H9 (cell line): Measurements from ENCODE around the gene PPM1N. TPM values are rescaled to one million over a fixed set of nuclear protein-coding genes. Genes with fewer than 3 reads are reported as not detected.
A peak's percentile ranks its signal among the peaks of the same experiment; 100 is the strongest.

Experiments used
- DNase-seq: peaks from one replicate; pipeline ENCODE4 v3.0.0-alpha.2; 2017
- H2AFZ ChIP-seq: one replicate; pipeline ENCODE4 v1.6.1; 2013; ENCODE audit warnings: mild to moderate bottlenecking, low read length, control low read depth, moderate library complexity
- H2AK5ac ChIP-seq: 2 replicates; pipeline ENCODE4 v1.6.1; 2013; ENCODE audit warnings: low read length, control low read depth, mixed read lengths; ENCODE audit not compliant: insufficient read length
- H2BK120ac ChIP-seq: one replicate; pipeline ENCODE4 v1.6.1; 2013; ENCODE audit warnings: low read depth, mild to moderate bottlenecking, low read length, control low read depth, inconsistent platforms; ENCODE audit not compliant: poor library complexity, severe bottlenecking
- H2BK12ac ChIP-seq: 2 replicates; pipeline ENCODE4 v1.6.1; 2013; ENCODE audit warnings: low read length, control low read depth, mixed read lengths, low read depth; ENCODE audit not compliant: insufficient read length
- H2BK15ac ChIP-seq: 2 replicates; pipeline ENCODE4 v1.6.1; 2013; ENCODE audit warnings: low read depth, low read length, control low read depth
- H2BK20ac ChIP-seq: one replicate; pipeline ENCODE4 v1.6.1; 2013; ENCODE audit warnings: low read depth, mild to moderate bottlenecking, low read length, control low read depth, inconsistent platforms; ENCODE audit not compliant: poor library complexity, severe bottlenecking
- H2BK5ac ChIP-seq: 2 replicates; pipeline ENCODE4 v1.6.1; 2013; ENCODE audit warnings: low read length, control low read depth, mixed read lengths; ENCODE audit not compliant: insufficient read length
- H3K14ac ChIP-seq: 2 replicates; pipeline ENCODE4 v1.6.1; 2013; ENCODE audit warnings: low read length, control low read depth; ENCODE audit not compliant: insufficient read depth
- H3K18ac ChIP-seq: 2 replicates; pipeline ENCODE4 v1.6.1; 2013; ENCODE audit warnings: low read depth, mild to moderate bottlenecking, mixed read lengths, low read length, control low read depth; ENCODE audit not compliant: insufficient read length
- H3K23ac ChIP-seq: 2 replicates; pipeline ENCODE4 v1.6.1; 2013; ENCODE audit warnings: low read length, control low read depth, mixed read lengths, low read depth; ENCODE audit not compliant: insufficient read length
- H3K23me2 ChIP-seq: 2 replicates; pipeline ENCODE4 v1.6.1; 2013; ENCODE audit warnings: low read depth, mild to moderate bottlenecking, mixed read lengths, low read length, control low read depth; ENCODE audit not compliant: insufficient read length, poor library complexity, severe bottlenecking
- H3K27ac ChIP-seq: 2 replicates; pipeline ENCODE4 v1.5.1; 2013; ENCODE audit warnings: low read length, control low read depth, mixed read lengths, low read depth; ENCODE audit not compliant: insufficient read length
- H3K27me3 ChIP-seq: 2 replicates; pipeline ENCODE4 v1.6.1; 2013; ENCODE audit warnings: low read length, control low read depth, inconsistent platforms; ENCODE audit not compliant: insufficient read depth
- H3K4ac ChIP-seq: 2 replicates; pipeline ENCODE4 v1.6.1; 2013; ENCODE audit warnings: low read depth, mild to moderate bottlenecking, control low read depth, inconsistent platforms, low read length, moderate library complexity
- H3K4me1 ChIP-seq: 2 replicates; pipeline ENCODE4 v1.6.1; 2013; ENCODE audit warnings: low read length, control low read depth, inconsistent platforms; ENCODE audit not compliant: insufficient read depth
- H3K4me2 ChIP-seq: 2 replicates; pipeline ENCODE4 v1.6.1; 2013; ENCODE audit warnings: low read length, control low read depth, mixed read lengths; ENCODE audit not compliant: insufficient read length, insufficient read depth
- H3K56ac ChIP-seq: 2 replicates; pipeline ENCODE4 v1.6.1; 2013; ENCODE audit warnings: low read depth, mild to moderate bottlenecking, mixed read lengths, low read length, control low read depth; ENCODE audit not compliant: insufficient read length
- H3K79me1 ChIP-seq: 2 replicates; pipeline ENCODE4 v1.6.1; 2013; ENCODE audit warnings: low read depth, mild to moderate bottlenecking, moderate library complexity, low read length, control low read depth, inconsistent platforms; ENCODE audit not compliant: insufficient read depth, poor library complexity, severe bottlenecking
- H3K79me2 ChIP-seq: 2 replicates; pipeline ENCODE4 v1.6.1; 2013; ENCODE audit warnings: low read length, control low read depth, inconsistent platforms; ENCODE audit not compliant: insufficient read depth
- H3K9ac ChIP-seq: 2 replicates; pipeline ENCODE4 v1.6.1; 2013; ENCODE audit warnings: low read length, control low read depth, mixed read lengths; ENCODE audit not compliant: insufficient read length; ENCODE audit errors: extremely low read depth
- H3K9me3 ChIP-seq: one replicate; pipeline ENCODE4 v1.6.1; 2013; ENCODE audit warnings: low read depth, low read length, inconsistent platforms; ENCODE audit not compliant: control insufficient read depth
- H3T11ph ChIP-seq: one replicate; pipeline ENCODE4 v1.6.1; 2013; ENCODE audit warnings: mild to moderate bottlenecking, low read length, control low read depth, inconsistent platforms
- H4K20me1 ChIP-seq: one replicate; pipeline ENCODE4 v1.6.1; 2013; ENCODE audit not compliant: control insufficient read depth, insufficient read length, insufficient read depth
- H4K5ac ChIP-seq: 2 replicates; pipeline ENCODE4 v1.6.1; 2013; ENCODE audit warnings: low read depth, mild to moderate bottlenecking, mixed read lengths, low read length, control low read depth; ENCODE audit not compliant: insufficient read length
- H4K8ac ChIP-seq: replicated peaks from 2 replicates; pipeline ENCODE4 v1.6.1; 2013; ENCODE audit warnings: low read length, control low read depth, mixed read lengths, low read depth; ENCODE audit not compliant: insufficient read length
- H4K91ac ChIP-seq: 2 replicates; pipeline ENCODE4 v1.6.1; 2013; ENCODE audit warnings: low read depth, mild to moderate bottlenecking, moderate library complexity, mixed read lengths, low read length, control low read depth; ENCODE audit not compliant: insufficient read length
- H3K27ac Mint-ChIP-seq, 3 experiments: 2 replicates in 2 of 3; 3 replicates in 1 of 3; pipeline ENCODE4 v1.8.0; 2020 to 2021; ENCODE audit warnings: mixed read lengths in 3 of 3, mild to moderate bottlenecking in 1 of 3, moderate library complexity in 1 of 3
- H3K27me3 Mint-ChIP-seq: 2 replicates; pipeline ENCODE4 v1.8.0; 2021; ENCODE audit warnings: low read depth, mild to moderate bottlenecking, moderate library complexity, mixed read lengths
- H3K36me3 Mint-ChIP-seq, 3 experiments: 2 replicates in 2 of 3; 3 replicates in 1 of 3; pipeline ENCODE4 v1.8.0; 2020 to 2021; ENCODE audit warnings: low read depth in 3 of 3, mixed read lengths in 3 of 3; ENCODE audit not compliant: insufficient read depth in 1 of 3
- H3K4me1 Mint-ChIP-seq, 2 experiments: 2 replicates each; pipeline ENCODE4 v1.8.0; 2020; ENCODE audit warnings: mixed read lengths in 2 of 2
- H3K4me3 Mint-ChIP-seq, 2 experiments: 2 replicates in 1 of 2; 3 replicates in 1 of 2; pipeline ENCODE4 v1.8.0; 2020 to 2021; ENCODE audit warnings: mild to moderate bottlenecking in 2 of 2, mixed read lengths in 2 of 2, moderate library complexity in 1 of 2
- H3K9me3 Mint-ChIP-seq, 2 experiments: 2 replicates in 1 of 2; 3 replicates in 1 of 2; pipeline ENCODE4 v1.8.0; 2020; ENCODE audit warnings: mild to moderate bottlenecking in 2 of 2, mixed read lengths in 2 of 2, moderate library complexity in 1 of 2
- WGBS: extraction: QIAGEN DNeasy Blood & Tissue Kit; methylation state at CpG from one replicate; pipeline ENCODE4 v1.1.7; 2013; ENCODE audit warnings: missing lambda C conversion rate, low lambda C conversion rate, mixed read lengths; ENCODE audit not compliant: insufficient read length; ENCODE audit errors: extremely low coverage; 5-methylcytosine and 5-hydroxymethylcytosine counted together
- total RNA-seq: library from RNA; stranded (reverse); gene quantifications from 2 replicates; pipeline ENCODE4 v1.2.1, GENCODE V29; 2021
- TF ChIP-seq, protein P1 (sequence below): fragments of 200-600 bp; sonication (generic); conservative IDR thresholded peaks from 3 replicates; pipeline ENCODE4 v1.8.0; 2021; ENCODE audit warnings: antibody characterized with exemption, mild to moderate bottlenecking

PPM1N gene
- total RNA-seq, 1 experiment from 2014 or later: 7.7 TPM

DNA sequence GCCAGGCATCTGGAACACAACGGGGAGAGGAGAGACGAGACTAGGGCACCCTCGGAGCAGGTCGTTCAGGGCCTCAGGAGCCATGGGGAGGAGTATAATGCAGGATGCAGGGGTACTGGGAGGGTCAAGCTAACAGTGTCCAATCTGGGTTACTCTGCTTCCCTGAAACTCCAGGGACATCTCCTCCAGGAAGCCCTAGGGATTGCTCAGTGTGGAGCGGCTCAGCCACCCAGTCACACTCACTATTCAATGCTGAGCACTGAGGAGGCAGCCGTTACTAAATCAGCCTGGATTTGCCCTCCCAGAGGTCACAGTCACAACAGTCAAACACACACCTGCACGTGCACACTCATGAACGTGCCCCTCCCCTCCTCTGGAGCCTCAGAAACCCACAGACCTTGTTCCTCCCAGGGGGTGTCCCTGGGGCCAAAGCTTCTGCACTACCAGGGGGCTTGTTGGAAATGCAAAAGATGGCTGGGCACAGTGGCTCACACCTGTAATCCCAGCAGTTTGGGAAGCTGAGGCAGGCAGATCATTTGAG lies 37.4 kb upstream of the PPM1N start:
- Mint-ChIP-seq H3K9me3 (no peaks in the 10 kb centered on the region; a peak in 1 of 5 replicates), H3K27me3 (peaks cover 16% of the 10 kb centered on the region), H3K4me3 (no peak overlapping the region; a peak in 1 of 5 replicates), H3K4me1 (peaks cover 4 to 15% of the 10 kb centered on the region in 2 experiments), H3K36me3 (no peaks in the 10 kb centered on the region), H3K27ac (peak overlapping the region in 1 of 3 experiments; percentile 32; a peak in 2 of 7 replicates)
- H3K56ac ChIP-seq: no peak overlapping the region
- H3K27ac ChIP-seq: no peak overlapping the region
- no peak overlapping the region for H3T11ph ChIP-seq
- H2BK12ac ChIP-seq: no peak overlapping the region
- no peaks in the 10 kb centered on the region for H3K4me1 ChIP-seq
- H3K14ac ChIP-seq: no peak overlapping the region
- WGBS: no CpG with 5 or more reads among the region's 8 CpGs
- no peaks in the 10 kb centered on the region for H3K9me3 ChIP-seq
- no peak overlapping the region for H2BK120ac ChIP-seq
- no peak overlapping the region for H3K18ac ChIP-seq
- no peak overlapping the region for H3K9ac ChIP-seq
- H3K27me3 ChIP-seq: no peaks in the 10 kb centered on the region
- no peak overlapping the region for H2AK5ac ChIP-seq
- no peak overlapping the region for H3K4me2 ChIP-seq
- H4K5ac ChIP-seq: no peak overlapping the region
- no peaks in the 10 kb centered on the region for H3K23me2 ChIP-seq
- no peak overlapping the region for H2BK15ac ChIP-seq
- no peak overlapping the region for H4K8ac ChIP-seq
- H2BK20ac ChIP-seq: no peak overlapping the region
- TF ChIP-seq, protein P1, sequence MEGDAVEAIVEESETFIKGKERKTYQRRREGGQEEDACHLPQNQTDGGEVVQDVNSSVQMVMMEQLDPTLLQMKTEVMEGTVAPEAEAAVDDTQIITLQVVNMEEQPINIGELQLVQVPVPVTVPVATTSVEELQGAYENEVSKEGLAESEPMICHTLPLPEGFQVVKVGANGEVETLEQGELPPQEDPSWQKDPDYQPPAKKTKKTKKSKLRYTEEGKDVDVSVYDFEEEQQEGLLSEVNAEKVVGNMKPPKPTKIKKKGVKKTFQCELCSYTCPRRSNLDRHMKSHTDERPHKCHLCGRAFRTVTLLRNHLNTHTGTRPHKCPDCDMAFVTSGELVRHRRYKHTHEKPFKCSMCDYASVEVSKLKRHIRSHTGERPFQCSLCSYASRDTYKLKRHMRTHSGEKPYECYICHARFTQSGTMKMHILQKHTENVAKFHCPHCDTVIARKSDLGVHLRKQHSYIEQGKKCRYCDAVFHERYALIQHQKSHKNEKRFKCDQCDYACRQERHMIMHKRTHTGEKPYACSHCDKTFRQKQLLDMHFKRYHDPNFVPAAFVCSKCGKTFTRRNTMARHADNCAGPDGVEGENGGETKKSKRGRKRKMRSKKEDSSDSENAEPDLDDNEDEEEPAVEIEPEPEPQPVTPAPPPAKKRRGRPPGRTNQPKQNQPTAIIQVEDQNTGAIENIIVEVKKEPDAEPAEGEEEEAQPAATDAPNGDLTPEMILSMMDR: no peak
- H3K79me1 ChIP-seq: no peaks in the 10 kb centered on the region
- H2AFZ ChIP-seq: no peak overlapping the region
- no peak overlapping the region for H2BK5ac ChIP-seq
- no peaks in the 10 kb centered on the region for H4K20me1 ChIP-seq
- H3K4ac ChIP-seq: no peak overlapping the region
- H3K23ac ChIP-seq: no peak overlapping the region
- no peak overlapping the region for H4K91ac ChIP-seq
- H3K79me2 ChIP-seq: no peaks in the 10 kb centered on the region
- no peak for DNase-seq
